ENCODE data around the gene HRH3.

Gene HRH3

DNA sequence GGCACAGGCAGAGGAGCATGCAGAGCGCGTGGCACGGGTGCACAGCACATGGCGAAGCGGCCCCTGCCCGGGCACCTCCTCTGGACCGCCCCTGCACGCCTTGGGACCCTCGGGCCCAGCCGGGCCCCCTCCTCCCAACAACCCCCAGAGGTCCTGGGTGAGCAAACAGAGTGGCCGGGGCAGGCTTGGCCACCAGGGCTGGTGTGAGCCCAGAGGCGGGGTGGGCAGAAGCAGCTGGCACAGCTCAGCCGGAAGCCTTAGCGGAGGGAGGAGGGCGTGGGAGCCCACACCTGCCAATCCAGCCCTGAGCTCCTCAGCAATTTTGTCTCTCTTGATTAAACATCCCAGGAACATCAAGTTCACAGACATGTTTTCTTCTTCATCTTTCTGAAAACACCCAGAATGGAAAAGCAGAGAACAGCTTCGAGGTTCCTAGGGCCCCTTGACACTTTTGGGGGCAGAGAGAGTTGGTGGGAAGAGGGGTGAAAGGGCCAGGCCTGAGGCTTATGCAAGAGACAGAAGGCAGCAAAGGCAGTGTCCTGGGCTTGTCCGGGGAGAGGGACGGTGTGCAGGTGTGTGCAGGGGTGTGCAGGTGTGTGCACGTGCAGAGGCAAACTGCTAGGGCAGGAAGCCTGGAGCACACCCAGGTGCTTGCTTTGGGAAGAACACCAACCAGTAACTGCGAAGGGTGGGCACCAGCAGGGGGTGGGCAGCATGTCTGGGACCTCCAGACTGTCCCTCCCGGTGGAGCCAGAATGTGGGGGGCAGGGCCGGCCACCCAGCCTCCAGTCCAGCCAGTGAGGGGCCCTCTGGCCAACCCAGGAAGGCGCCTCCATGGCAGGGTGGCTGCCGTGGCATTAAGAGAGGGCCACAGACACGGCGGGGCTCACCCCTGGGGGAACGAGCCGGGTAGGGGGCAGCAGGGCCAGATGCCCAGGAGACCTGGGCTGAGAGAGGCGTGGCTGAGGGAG, 4.8 kb downstream of the HRH3 start:
- no peak for DNase-seq

DNA sequence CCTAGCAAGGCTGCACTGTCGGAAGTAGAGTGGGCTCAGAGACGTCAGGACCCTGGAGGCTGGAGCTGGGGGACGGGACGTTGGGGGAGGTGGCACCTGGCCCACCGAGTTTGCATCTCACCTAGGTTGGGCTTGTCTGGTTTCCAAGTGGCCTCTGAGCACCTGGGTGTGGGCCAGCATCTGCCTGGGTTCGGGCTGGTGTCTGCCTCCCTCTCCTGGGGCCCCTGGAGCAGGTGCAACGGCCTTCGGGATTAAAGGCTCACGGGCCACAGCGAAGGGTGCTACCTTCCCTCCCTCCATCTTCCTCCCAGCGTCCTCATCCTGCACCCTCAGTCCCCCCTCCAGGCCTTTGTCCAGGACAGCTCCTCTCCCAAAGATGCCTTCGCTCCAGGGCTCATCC, 6.0 kb downstream of the HRH3 start:
- no peak for DNase-seq

DNA sequence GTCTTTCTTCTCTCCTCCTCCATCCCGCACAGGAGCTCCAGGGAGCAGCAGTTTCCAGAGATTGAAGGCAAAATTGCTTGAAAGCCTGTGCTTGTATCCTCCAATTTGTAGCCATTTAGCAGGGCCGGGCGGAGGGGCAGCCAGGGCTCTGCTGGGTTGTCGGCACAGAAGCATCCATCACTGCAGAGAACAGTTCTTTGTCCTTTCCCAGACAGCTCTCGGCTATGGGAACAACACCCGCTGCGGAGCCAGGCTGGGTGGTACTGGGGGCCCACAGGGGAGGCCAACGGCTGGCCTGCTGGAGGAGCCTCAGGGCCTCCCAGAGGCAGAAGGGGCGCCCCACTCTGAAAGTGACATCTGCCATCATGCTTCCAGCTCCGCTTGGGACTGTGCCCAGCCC, 7.8 kb downstream of the HRH3 start:
- DNase-seq = no peak

DNA sequence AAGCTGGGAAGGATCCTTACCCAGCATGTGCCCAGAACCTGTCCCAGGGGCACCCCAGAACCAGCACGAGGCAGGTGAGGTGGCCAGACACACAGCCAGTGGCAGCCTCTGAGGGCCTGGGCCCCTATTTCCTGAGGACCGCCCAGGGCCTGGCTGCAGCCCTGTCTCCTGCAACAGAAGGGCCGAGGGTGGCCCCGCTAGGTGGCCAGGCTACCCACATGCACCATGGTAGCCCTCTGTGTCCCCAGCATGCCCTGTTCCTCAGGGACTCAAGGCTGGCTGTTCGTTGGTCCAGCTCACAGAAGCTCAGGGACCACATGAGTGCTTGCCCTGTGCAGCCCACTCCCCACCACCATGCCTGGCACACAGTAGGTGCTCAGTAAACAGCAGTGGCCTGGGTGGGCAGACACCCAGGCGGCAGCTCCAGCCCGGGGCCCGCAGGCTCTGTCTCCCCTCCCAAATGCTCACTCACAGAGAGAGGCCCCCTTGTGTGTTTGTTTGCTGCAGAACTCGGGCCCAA, 8.2 kb downstream of the HRH3 start:
- no peak for DNase-seq

DNA sequence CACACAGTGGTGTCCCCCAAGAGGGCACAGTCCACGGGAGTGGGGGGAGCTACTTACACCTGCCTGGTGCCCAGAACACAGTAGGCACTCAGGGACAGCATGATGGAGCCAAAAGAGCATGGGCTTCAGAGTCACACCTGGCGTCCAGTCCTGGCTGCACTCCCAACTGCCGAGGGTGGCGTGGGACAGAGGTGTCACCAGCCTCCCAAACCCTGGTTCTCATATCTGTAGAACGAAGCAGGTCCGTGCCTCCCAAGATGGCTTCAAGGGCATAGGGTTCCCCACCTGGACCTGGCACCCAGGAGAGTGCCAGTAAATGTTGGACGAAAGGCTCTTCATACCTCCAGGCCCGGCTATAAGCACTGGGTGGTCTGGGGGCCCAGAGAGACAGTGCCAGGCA, 8.9 kb downstream of the HRH3 start:
- no peak for DNase-seq

DNA sequence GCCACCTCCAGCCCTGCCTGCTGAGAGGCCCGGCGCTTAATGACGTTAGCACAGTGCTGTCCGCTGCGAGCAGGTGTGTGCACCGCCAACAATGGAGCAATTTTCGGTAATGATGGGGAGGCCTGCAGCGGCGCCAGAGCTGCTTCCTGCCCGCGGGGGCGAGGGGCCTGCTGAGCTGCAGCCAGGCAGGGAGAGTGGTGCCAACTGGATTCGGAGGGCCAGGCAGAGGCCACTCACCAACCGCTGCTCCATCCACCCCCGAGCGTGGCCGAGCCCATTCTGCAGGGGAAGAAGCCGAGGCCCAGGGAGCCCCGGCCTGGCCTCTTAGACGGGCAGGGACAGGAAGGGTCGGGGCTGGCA, 9.6 kb downstream of the HRH3 start:
- DNase-seq = no peak

DNA sequence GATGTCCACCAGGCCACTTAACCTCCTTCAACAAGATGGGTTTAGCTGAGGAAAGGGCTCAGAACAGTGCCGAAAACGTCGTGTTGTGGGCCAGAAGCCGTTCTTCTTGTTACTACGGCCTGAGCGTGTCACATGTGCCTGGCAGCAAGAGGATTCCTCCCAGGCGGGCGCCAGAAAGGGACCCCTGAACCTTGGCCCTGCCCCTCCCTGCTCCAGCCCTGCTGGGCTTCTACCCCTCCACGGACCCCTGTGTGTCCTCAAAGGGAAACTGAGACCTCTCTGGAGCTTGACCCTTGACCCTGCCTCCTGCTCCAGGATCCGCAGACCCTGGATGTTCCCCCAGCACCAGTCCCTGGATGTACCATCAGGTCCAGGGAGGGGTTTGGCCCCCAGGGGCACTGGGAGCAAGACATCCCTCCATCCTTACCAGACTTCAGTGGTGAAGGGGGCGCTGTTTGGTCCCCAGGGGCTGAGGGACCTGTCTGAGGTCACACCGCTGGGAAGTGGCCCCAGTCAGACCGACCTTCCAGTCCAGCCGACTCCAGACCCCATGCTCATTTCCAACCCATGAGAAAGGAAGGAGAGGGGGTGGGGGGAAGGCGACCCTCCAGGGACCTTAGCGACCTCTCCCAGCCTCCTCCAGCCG, 10.1 kb downstream of the HRH3 start:
- DNase-seq = no peak

DNA sequence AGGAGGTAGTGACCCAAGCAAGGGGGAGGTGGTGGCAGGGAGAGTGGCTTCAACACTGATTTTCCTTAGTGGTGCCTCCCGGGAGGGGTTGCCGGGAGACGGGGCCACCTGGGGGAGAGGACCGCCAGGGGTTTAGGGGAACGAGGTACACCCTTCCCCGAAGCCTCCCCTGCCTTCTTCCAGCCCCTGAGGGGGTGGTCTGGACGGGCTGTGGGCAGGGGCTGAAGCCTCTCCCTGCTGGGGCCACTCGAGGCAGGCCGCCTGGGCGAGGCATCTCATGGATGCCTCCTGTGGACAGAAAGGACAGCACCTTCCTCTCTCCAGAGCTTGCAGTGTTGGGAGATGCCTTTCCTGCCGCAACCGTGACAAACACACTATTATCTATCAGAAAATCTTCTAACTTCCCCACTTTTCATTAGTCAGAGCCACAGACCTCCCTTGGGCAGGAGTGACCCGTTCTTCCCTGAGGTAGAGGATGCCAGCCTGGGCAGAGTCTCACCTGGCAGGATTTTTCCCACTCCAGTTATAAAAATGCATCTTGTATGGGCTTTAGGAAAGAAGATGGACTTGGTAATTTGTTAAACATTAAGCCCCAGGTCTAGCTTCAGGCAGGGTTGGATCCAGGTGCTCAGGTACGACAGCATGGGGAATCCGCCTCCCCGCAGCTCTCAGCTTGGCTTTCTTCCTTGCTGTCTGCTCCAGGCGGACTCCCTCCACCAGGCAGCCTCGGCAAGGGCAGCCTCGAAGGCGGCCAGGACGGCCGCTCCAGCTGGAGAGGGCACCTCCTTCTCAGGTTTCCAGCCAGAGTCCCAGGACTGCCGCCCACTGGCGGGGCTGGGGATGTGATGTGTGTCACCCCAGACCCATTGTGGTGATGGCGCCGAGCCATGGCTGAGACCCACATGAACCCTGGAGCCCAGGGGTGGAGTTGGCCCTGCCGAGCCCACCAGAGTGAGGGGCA, 11.0 kb downstream of the HRH3 start:
- no peak for DNase-seq

DNA sequence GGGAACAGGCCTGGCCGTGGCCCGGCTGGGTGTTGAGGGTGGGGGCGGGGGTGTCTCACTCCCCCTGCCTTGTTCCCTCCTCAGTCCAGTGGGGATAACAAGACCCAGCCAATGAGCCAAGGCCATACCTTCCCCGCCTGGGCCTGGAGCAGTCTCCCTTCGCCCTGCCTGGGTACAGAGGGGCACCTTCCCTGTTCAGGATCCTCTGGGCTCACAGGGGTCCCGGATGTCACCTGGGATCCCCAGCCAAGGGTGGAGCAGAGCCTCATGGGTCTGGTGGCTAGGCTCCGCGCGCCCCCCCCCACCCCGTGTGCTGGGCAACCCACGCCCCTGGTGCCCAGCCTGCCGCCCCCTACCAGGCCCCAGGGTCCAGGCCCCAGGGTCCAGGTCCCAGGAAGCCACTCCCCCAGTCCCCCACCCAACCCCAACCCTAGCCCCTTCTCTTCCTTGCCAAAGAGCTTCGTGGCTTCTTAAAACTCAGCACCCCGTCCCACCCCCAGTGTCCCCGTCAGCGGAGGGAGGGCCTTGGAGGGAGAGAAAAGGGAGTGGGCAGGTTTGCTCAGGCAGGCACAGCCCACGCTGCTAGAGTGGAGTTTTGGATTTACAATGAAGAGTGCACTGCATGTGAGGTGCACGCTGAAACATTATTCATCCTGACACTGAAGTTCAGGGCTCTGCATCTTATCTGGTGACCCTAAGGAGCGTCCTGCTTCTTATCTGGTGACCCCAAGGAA, 11.8 kb downstream of the HRH3 start:
- DNase-seq = no peak

DNA sequence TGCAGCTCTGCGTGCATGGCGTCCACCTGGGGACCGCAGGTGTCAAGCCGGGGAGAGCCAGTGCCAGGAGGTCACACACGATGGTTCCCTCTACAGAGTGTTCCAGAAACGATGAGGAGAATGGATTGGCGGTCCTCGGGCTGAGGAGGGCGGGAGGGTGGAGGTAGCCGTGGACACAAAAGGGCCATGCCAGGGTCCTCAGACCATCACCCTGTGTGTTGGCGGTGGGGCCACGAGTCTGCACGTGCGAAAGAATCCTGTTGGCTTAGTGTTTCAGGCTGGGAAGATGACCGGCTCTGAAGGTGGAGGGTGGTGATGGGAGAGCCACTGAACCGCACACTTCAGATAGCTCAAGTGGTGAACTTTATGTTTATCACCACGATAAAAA, 13.7 kb downstream of the HRH3 start:
- no peak for DNase-seq

DNA sequence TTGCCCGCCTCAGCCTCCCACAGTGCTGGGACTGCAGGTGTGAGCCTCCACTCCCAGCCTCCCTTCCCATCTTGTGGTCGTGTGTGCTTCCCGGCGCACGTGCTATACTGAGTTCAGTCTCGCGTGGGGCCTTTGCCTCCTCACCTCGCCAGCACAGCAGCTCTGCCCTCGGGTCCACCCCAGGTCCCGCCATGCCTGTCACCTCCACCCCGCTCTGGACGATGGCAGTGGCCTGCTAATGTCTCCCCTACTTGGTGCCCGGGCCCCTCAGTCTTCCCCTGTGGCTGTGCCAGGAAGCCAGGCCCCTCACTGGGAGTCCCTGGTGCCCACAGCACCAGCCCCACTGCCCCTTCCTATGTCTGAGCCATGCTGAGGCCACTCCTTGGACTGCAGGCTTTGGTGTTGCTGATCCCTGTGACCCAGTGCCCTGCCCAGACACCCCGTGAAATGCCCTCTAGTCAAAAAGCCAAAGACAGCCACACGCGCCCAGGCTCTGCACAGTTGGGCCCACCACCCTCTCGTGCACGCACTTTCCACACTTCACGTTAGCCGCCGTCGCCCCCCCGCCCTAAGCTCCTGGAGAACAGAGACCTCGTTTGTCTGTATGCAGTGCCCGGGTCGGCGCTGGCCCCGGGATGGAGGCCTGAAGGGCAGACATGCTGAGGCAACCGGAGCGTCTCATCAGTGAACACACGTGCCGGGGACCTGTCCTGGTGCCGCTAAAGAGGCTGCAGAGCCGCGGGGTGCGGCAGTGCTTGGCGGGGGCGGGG, 14.3 kb downstream of the HRH3 start:
- DNase-seq = no peak

DNA sequence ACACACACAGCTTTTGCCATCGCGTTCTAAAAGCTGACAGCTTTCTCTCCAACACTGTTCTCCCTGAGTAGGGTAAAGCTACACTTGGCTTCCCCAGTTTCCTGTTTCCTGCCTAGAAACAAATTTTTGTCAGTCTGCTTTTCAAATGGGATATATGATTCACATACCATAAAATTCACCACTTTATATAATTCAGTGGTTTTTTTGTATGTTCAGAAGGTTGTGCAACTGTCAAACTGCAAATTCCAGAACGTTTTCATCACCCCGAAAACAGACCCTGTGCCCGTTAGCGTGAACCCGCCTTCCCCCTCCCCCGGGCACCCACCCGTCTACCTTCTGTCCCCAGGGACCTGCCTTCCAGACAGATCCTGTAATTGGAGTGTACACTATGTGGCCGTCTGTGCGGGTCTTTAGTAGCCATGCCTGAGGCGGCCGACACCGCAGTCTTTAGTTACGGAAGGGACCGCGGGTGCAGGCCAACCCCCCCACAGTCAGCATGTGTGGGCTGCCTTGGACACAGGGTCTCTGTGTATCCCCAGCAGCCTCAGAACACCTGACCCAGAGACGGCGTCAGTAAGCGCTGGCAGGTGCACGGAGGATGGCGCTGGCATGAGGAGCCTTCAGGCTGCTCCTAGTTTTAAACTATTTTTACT, 16.6 kb downstream of the HRH3 start:
- no peak for DNase-seq

DNA sequence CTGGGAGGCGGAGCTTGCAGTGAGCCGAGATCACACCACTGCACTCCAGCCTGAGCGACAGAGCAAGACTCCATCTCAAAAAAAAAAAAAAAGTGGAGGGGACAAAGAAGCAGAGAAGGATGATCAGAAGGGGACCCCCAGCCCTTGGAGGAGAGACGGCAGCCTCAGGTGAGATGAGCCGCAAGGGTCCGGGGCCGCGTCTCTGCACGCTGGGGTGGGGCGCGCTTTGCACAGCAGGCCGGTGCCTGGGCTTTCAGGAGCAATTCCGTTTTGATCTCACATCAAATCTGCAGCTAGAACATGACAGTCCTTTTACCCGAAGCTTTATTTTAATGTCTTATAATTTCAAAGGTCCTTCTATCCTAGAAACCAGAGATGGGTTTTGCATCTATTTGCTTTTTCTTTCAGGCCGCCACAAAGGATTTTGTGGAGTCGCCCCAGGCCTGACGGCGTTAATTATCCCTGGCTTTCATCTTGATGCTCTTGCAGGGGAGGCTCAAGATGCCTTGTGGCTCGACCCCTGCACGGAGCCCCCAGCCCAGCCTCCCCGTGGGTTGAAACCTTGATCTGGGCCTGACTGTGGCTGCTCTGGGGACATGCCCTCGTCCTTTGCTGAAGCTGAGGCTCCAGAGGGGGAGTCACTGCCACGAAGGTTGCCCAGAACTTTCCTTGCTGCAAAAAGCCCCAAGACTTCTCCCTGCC, 17.3 kb downstream of the HRH3 start:
- no peak for DNase-seq

DNA sequence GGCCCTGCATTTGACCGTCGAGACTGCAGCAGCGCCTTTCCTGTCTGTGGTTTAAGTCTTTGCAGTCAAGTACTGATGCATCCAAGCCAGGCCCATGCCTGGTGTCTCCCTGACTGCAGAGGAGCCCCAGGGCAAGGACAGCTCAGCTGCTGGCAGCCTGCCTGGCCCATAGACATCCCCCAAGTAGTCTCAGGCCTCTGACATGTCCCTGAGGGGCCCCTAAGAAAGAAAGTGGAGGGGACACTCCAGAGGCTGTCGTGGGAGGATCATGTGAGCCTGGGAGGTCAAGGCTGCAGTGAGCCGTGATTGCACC, 18.0 kb downstream of the HRH3 start:
- no peak for DNase-seq

DNA sequence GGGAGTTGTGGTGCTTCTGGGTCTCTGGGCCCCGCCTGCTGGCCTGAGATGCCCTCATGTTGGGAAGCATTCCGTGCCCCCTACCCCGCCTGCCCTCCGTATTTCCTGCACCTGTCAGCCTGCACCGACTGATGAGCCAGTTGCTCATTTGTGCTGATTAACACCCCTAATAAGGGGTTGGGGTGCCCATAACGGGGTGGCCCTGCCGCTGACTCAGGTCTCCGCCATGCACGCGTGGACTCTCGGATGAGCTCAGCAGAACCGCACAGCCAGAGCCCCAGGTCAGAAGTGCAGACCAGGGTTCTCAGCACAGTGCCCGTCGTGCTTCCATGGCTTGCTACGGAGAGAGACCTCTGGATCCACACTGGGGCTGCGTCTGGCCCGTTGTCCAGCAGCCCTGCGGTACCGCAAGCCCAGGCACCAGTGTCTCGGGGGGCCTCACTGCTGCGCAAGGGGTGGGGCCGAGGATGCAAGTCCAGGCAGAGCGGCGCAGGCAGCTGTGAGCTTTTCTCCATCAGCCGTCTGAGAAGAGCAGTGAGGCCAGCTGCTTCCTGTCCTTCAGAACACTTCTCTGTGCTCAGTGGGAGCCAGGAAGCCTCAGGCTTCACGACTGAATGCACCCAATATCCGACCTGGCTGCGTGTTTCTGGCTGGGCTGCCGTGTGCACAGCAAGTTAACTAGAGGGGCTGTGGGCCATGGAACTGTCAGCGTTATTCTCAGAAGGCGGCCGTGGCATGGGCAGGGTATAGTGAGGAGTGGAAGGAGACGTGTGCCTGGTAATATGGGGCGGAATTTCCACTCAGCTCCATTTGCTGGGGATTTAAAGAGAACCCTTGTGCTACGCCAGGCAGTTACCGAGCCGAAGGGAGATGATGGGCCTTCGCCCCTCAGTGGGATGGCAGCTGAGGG, 18.6 kb downstream of the HRH3 start:
- no peak for DNase-seq

DNA sequence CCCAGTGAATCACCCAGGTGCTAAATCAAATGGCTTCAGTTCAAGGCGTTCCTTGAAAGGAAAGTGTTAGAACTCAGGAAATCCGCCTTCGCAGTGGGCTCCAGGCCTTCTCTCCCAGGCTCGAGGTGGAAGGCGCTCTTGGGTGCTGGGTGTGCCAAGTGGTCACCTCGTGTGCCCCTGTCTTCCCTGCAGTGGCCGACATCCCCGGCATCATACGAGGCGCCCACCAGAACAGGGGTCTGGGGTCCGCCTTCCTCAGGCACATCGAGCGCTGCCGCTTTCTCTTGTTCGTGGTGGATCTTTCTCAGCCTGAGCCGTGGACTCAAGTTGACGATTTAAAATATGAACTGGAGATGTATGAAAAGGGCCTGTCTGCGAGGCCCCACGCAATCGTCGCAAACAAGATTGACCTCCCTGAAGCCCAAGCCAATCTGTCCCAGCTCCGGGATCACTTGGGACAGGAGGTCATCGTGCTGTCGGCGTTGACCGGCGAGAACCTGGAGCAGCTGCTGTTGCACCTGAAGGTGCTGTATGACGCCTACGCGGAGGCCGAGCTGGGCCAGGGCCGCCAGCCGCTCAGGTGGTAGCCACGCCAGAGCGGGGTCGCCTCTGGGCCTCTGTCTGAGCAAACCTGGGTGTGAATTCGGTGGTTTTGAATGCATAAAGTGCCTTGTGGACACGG, 19.4 kb downstream of the HRH3 start:
- no peak for DNase-seq

DNA sequence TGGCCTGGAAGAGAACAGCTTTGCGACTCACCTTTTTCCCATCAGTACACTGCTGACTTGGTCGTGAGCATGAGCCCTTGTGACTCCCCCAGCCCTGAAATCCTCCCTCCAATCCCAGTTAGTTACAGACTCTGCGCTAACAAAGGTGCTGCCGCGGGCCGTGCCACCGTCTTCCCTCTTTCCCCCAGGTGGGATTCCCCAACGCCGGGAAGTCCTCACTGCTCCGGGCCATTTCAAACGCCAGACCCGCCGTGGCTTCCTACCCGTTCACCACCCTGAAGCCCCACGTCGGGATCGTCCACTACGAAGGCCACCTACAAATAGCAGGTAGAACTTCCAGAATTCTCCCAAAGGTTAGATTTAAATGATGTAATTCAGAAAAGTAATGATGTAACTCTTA, 21.1 kb downstream of the HRH3 start:
- DNase-seq = no peak

DNA sequence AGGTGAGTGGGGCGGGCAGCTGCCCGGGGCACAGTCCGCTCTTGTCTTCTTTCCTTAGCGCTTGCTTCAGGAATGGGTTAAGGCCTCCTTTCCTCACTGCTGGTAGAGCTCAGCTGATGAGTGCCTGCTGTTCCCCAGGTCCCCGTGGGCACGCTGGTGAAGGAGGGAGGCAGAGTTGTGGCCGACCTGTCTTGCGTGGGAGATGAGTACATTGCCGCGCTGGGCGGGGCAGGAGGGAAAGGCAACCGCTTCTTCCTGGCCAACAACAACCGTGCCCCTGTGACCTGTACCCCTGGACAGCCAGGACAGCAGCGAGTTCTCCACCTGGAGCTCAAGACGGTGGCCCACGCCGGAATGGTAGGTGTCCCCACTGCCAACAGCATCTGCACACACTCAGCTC, 21.6 kb downstream of the HRH3 start:
- DNase-seq = no peak

DNA sequence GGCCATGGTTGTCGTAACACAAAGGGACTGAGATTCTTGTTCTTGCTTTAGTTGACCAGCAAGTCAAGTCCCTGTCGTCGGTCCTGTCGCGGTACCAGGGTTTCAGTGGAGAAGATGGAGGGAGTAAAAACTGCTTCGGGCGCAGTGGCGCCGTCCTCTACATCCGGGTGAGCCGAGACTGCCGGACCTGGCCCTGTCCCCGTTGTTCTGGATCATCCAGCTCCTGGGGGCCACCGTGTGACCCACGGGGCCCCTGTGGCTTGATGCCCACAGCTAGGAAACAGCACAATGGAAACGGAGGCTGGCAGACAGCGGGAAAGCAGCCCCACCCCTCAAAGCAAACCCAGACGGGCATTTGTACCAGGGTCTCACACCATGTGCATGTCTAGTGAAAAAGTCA, 22.3 kb downstream of the HRH3 start:
- no peak for DNase-seq

All from DMS 273 treated with DMSO at 0.1 percent for 48 hours (cell line).